HG03439 (cell line): Measurements from ENCODE around the gene CLSTN1.
"Not testable (repeated sequence)": the region's sequence is repeated elsewhere in the genome, so short reads cannot be mapped to it uniquely, and the experiment has no call there.

Experiments
- ATAC-seq: cut with Tn5 transposase; IDR thresholded peaks from one replicate; pipeline ENCODE4 v1.9.1; 2021; ENCODE audit warnings: mild to moderate bottlenecking, moderate library complexity; ENCODE audit not compliant: unreplicated experiment

Gene CLSTN1

DNA sequence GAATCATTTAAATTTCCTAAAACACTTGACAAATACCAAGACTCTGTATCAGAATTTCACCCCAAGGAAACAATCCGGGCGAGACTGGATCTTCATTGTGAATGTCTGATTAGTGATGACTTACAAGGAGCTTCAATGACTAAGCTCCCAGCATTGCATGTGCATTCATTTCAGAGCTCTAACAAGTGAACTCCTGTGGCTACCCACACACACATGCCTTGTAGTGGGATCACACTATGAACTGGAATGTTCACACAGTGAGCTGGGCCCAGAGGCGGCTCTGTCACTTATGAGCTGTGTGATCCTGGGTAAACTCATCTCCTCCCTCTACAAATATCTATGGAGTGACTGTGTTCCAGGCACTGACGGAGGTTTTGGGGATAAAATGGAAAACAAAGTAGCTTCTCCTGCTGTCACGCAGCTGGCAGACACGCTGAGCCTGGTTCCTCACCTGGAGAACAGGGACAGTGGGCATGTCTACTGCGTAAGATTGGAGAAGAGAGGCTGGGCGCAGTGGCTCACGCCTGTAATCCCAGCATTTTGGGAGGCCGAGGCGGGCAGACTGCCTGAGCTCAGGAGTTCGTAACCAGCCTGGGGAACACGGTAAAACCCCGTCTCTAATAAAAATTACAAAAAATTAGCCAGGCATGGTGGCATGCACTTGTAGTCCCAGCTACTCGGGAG lies 56.9 kb downstream of the CLSTN1 start:
- no peak for ATAC-seq

DNA sequence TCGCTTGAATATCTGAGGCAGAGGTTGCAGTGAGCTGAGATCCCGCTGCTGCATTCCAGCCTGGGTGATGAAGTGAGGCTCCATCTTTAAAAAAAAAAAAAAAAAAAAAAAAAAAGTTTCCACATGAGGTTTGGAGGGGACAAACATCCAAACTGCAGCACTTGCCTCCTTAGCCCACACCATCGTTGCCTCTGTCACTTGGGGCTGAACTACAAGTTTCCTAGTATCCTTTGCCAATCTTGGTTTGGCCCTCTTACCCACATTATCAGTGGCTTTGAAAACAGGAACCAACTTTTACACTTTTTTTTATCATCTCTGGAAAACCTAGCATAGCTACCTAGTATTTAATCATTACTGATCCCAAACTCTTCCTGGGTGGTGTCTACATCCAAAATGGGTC lies 59.2 kb downstream of the CLSTN1 start:
- ATAC-seq = no peak

DNA sequence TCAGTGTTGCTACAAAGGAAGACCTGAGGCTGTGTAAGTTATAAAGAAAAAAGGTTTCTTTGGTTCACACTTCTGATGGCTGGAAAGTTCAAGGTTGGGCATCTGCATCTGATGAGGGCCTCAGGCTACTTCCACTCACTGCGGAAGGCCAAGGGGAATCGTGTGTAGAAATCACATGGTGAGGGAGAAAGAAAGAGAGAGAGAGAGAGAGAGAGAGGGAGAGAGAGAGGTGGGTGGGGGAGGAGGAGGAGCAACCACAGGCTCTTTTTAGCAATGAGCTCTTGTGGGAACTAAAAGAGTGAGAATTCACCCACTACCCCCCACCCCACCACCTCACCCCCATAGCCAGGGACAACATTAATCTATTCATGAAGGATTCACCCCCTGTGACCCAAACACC lies 59.9 kb downstream of the CLSTN1 start:
- no peak for ATAC-seq

DNA sequence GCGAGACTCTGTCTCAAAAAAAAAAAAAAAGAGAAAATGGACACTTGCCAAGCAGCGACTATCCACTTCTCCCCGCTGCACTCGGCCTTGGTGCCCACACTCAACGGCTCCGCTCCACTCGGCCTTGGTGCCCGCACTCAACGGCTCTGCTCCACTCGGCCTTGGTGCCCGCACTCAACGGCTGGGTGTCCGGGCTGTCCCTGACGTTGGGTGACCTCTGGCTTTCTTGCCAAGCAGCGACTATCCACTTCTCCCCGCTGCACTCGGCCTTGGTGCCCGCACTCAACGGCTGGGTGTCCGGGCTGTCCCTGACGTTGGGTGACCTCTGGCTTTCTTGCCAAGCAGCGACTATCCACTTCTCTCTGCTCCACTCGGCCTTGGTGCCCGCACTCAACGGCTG lies 61.3 kb downstream of the CLSTN1 start:
- ATAC-seq = not testable (repeated sequence)

DNA sequence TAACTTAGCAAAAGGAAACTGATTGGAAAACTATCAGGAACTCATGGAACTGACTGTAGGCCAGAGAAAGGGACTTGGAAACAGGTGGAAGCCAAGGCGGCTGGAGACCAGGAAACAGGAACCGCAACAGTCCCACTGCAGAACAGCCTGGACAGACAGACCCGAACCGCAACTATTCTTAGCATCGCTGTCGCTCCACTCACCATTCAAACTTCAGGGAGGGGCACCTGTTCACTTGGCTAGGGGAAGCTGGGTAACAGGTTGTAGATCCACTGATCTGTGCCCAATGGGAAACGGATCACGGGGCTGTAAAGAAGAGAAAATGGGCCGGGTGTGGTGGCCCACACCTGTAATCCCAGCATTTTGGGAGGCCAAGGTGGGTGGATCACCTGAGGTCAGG lies 61.9 kb downstream of the CLSTN1 start:
- no peak for ATAC-seq

DNA sequence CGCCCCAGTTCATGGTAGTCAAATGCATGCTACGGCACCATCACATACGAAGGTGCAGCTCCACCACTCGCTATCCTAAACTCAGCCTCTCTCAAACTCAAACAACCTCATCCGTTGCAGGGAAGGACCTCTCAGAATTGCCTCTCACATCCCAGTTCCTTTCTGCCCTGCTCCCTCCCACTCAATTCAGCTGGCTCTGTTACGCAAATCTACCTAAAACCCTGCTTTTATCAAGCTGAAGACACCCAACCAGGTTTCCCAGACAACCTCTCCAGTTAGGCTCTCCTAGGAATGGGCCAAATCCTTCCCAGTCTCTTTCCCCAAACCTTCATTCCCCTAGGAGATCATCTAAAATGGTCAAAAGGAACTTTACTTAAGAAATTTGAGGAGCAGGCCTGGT lies 62.9 kb downstream of the CLSTN1 start:
- no peak for ATAC-seq

DNA sequence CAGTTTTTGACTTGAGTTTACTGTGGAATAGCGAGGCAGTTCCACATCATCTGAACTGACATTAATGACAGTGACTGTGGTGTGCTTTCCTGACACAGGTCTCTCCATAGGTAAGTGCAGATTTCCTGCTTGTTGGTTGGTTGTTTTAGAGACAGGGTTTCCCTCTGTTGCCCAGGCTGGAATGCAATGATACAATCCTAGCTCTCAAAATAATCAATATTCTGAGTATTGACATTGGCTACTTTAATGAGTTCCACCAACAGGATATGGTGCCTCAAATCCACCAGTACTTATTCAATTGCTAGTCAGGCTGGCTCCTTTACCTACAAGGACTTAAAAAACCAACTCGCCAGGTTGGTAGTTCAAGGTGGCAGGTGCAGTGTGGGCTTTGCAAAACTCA lies 63.8 kb downstream of the CLSTN1 start:
- no peak for ATAC-seq

DNA sequence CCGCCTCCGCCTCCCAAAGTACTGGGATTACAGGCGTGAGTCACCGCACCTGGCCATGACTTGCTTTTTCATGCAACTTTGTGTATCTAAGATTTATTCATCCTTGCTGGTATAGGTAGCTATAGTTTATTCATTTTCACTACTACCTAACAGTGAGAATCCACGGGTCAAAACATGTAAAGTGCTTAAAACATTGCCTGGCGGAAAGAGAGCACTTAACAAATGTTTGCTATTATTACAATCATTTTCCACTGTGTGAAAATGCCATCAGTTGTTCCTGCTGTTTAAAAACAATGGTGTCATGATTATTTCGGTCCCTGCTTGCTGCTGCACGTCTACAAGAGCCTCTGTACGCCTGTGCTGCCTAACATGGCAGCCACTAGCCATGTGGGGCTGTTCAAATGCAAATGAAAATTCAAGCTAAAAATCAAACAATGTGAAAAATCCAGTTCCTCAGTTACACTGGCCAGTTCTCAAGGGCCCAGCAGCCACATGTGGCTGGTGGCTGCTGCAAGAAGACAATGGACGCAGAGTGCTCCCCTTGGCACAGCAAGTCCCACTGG lies 65.1 kb downstream of the CLSTN1 start:
- ATAC-seq = no peak

DNA sequence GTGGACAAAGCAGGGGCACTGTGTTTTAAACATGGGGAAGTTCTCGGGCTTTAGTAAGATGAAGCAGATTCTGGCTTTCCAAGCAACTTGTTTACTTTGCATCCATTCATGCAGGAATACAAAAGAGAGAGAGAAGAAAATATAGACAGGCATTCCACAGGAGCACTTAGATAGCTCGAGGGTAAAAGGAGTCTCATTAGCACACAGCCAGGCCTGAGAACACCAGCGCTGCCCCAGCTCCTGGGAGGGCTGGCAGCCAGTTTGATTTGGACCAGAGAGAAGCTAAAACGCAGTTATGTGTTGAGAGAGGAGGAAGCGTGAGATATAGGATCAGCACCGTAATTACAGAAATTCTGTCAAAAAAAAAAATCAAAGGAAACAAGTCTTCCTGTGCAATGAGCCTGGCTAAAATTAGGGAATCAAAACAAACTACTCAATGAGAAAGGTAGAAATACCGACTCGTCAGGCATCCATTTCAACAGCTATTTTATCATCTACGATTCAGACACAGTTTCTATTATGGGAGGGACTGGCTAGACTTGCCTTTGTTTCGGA lies 68.2 kb downstream of the CLSTN1 start:
- ATAC-seq = no peak

DNA sequence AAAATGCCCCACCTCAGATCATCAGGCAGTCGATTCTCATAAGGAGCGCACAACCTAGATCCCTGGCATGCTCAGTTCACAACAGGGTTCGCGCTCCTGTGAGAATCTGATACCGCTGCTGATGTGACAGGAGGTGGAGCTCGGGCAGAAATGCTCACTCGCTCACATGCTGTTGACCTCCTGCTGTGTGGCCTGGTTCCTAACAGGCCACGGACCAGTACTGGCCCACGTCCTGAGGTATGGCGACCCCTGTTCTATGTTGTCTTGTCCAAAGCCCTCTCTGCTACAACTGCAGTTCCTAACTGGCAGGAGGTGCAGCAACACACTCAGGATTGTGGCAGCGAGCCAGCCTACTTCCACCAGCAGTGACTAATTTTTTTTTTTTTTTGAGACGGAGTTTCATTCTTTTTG lies 70.6 kb downstream of the CLSTN1 start:
- no peak for ATAC-seq

DNA sequence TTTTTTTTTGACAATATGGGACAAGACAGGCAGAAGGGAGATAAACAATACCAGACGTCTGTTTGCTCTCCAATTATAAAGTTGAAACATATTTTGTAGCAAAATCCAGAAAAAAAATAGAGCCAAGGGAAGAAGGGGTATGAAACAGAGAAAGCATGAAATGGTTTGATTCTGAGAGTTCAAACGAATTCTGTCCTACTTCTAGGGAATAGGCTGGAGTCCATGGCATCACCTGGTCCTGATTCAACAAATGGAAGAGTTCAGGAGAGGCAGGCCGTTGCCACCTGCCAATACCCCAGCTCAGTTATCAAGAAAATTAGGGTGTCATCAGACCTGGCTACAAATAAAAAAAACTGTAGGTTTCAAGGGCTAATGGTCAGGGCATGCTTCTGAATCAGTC lies 71.8 kb downstream of the CLSTN1 start:
- no peak for ATAC-seq

DNA sequence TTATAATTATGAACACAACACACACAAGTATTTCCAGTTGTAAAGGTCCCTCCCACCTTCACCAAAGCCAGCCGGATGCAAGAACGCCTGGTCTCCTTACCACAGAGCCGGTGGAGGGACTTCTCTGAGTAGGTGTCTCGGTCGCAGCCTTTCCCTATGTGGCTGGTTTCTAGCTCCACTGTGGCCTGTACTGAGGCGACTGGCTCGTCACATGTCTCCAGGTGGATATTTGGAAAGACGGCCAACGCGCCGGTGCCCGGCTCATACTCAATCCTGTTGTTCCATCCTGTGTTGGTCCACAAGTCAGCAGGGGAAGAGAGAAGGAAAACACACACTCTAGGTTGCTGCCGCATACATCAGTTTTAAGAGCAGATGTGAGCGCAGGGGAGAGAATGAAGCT lies 74.4 kb downstream of the CLSTN1 start:
- no peak for ATAC-seq

DNA sequence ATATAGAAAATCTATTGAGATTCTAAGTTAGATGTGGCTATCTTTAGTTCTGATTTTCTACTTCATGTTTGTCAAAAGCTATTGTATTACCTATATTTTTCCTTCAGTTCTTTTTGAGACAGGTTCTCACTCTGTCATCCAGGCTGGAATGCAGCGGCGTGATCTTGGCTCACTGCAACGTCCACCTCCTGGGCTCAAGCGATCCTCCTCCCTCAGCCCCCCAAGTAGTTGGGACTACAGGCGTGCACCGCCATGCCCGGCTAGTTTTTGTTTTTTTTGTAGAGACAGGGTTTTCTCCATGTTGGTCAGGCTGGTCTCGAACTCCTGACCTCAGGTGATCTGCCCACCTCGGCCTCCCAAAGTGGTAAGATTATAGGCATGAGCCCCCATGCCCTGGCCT lies 75.4 kb downstream of the CLSTN1 start:
- not testable (repeated sequence) for ATAC-seq

DNA sequence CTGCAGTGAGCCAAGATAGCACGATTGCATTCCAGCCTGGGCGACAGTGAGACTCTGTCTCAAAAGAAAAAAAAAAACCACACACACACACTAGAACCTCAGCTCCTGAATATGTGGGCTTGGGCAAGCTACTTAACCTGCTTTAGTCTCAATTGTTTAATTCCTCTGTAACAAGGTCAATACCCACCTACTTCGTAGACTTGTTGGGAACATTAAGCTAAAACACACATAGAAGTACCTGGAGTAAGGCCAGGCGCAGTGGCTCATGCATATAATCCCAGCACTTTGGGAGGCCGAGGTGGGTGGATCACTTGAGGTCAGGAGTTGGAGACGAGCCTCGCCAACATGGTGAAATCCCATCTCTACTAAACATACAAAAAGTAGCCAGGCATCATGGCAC lies 77.1 kb downstream of the CLSTN1 start:
- no peak for ATAC-seq

DNA sequence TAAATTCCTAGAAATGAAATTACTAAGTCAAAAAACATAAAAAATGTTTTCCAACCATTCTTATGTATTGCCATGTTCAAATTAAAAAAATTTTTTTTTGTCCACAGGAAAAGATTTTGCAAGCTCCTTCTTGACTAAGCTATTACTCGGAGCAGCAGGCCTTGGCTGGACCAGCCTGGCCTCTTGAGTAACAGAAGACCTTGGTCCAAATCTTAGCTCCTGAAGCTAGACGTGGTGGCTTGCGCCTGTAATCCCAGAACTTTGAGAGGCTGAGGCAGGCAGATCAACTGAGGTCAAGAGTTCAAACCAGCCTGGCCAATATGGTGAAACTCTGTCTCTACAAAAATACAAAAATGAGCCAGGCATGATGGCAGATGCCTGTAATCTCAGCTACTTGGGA lies 77.6 kb downstream of the CLSTN1 start:
- no peak for ATAC-seq

DNA sequence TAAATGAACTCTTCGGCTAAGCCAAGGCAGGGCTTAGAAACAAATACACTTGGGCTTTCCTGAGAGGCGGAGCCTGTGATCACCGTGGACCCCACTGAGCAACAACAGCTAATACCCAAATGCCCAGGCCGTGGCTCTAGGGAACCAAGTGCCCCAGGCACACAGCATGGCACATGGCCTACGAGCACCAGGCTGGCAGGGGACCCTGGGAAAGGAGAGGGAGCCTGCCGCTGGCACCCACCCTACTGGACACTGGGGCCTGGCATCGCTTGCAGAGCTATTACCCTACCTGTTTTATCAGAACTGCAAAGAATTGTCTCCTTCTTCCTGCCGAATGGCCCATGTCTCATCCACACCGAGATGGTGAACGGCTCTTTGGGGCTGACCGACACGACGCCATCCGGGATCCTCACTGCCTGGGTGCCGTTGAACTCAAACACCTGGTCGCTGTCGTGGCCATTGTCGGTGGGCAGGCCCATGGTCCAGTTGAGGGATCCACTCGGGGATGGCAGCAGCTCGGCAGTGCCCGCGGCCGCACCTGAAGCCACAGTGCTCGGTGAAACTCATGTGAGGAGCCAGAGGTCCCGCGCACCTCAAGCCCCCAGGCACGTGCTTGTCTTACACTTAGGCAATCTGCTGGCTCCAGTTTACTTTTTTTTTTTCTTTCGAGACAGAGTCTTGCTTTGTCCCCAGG lies 79.5 kb downstream of the CLSTN1 start:
- no peak for ATAC-seq

DNA sequence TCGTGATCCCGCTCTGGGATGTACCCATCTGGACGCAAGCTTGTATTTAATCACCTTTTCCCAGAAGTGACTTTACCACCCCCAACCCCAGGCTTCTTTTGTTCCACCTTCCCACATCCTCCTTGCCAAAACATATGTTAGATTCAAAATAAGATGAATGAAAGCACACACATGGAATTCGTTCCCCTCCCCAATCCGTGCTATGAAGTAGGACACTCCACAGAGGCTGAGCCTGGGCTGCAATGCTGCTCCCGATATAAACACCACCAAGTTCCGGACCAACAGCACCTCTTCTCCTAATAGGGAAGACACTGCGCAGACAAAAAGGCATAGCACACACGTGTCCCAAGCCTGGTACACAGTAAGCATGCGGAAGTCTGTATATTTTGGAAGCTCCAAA lies 86.1 kb downstream of the CLSTN1 start:
- ATAC-seq = no peak

DNA sequence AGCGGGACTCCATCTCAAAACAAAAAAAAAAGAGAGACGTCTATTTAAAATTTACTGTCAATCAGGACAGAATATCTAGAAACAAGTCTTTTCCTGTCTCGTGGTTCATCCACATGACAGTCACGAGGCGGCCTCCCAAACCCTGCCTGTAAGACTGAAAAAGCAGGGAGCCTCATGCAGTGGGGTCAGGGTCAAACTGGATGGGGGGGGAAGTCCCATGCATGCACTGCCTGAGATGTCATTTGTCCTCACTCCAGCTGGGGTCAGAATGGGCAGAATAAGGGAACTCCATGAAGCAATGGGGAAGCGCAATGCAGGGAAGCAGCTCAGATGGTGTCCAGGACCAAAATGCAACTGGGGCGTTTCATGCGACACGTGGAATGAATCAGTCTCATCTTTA lies 86.7 kb downstream of the CLSTN1 start:
- no peak for ATAC-seq

DNA sequence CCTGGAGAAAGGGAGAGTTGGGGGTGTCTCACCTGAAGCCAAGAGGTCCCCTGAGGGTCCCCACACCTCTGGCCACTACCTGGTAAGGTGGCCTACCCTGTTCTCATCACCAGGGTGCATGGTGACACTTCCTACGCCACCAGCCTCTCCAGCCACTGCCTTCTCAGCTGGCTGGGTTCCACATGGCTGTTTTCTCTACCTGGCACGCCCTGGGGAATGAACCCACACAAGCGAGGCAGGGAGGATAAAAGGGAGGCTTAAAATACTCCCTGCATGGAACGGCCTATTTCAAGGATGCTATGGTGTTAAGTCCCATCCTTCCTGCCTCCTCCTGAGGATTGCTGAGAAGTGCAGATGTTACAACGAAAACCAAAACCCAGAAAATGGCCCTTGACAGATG lies 87.5 kb downstream of the CLSTN1 start:
- no peak for ATAC-seq

DNA sequence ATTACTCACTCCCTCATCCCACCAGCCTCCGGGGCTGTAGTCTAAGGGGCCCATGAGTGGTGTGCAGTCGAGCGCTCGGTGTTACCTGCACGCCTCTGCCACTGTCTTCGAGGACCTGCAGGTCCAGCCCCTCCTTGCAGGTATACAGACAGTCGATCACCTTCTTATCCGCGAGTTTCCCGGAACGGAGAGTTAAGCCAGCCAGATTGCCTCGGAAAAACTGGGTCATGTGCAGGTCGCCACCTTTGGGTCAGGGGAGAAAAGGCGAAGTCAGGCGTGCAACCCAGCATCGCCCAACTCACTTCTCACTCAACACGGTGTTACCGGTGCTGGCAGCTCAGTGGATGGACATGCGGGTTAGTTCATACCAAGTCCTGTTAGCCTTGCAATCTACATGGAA lies 88.0 kb downstream of the CLSTN1 start:
- ATAC-seq = no peak

DNA sequence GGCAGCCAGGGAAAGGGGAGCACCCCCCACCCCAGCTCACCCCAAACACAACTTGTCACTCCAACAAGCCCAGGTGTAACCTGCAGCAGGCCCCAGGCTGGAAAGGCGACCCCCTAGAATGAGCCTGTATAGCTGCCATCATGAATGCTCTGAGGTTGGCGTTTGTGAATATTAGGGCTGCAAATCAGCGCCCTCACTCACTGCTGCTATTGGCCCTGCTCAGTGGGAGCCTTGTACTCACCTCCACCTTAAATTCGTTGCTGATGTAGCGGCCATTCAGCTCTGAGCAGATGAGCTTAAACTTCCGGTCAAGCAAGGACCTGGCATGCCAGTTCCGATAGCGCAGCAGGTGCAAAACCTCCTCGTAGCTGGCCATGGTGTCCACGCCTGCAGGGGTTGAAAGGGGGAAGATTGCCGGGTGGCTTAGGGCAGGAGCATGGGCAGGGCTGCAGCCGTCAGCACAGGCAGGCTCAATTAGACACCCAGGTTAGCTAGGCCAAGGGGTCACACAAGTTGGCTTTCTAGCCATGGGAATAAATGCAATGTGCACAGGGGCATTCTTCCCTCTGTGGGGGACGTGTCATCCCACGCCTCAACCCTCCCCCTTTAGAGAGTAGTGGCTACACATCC lies 90.5 kb downstream of the CLSTN1 start:
- ATAC-seq = no peak
